Measurements from ENCODE around the gene TMEM253.

DNA sequence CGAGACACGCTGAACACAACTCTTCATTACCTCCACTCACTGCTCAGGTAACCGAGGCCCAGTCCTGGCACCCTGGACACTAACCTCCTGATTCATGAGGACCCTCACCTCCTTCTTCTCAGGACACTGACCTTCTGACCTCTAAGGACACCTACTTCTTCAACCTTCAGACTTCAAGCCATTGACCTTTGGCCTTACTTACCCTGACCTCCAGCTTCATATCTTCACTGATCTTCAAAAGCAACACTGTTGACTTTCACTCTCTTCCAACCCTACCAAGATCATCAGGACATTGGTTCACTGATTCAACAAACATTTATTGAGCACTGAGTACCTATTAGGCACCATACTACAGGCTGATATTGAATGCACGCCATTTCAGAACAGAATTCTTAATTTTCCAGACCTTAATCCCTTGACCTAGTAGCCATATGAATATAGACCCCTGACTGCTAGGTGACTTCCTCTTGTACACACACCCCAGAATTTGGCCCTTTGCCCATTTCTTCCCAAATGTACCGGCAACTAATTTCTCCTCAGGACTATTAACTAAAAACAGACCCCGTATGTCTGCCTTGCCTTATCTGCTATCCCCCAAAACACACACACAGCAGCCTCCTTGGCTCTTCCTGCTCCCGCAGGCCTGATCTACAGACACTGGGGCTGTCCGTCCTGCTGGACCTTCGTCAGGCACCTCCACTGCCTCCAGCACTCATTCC is 25.0 kb upstream of the TMEM253 start:
- TF ChIP-seq HOXC10 (CRISPR knock-in tag; IDR thresholded peaks at IDR 0.05): no peak
- TF ChIP-seq ZNF704 (tag by site-specific recombination; IDR thresholded peaks at IDR 0.05): no peak
- no peak for TF ChIP-seq ZNF830 (tag by site-specific recombination; IDR thresholded peaks at IDR 0.05; ENCODE audit: low read depth)
- no peak for TF ChIP-seq CTCF (tag by site-specific recombination; IDR thresholded peaks at IDR 0.05)
- TF ChIP-seq HOXD13 (CRISPR knock-in tag; IDR thresholded peaks at IDR 0.05; ENCODE audit: borderline replicate concordance): no peak
- no peak for TF ChIP-seq ZNF529 (tag by site-specific recombination; IDR thresholded peaks at IDR 0.05; ENCODE audit: insufficient replicate concordance)
- no peak for TF ChIP-seq ZBTB49 (tag by site-specific recombination; IDR thresholded peaks at IDR 0.05; ENCODE audit: low read depth)
- no peak for TF ChIP-seq ZNF148 (tag by site-specific recombination; IDR thresholded peaks at IDR 0.05; ENCODE audit: borderline replicate concordance)
- TF ChIP-seq, protein P1, sequence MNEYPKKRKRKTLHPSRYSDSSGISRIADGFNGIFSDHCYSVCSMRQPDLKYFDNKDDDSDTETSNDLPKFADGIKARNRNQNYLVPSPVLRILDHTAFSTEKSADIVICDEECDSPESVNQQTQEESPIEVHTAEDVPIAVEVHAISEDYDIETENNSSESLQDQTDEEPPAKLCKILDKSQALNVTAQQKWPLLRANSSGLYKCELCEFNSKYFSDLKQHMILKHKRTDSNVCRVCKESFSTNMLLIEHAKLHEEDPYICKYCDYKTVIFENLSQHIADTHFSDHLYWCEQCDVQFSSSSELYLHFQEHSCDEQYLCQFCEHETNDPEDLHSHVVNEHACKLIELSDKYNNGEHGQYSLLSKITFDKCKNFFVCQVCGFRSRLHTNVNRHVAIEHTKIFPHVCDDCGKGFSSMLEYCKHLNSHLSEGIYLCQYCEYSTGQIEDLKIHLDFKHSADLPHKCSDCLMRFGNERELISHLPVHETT (tag by site-specific recombination; IDR thresholded peaks at IDR 0.05): no peak
- no peak for TF ChIP-seq ZNF777 (tag by site-specific recombination; IDR thresholded peaks at IDR 0.05; ENCODE audit: borderline replicate concordance)
- no peak for TF ChIP-seq KLF10 (tag by site-specific recombination; IDR thresholded peaks at IDR 0.05)

Data from HEK293 (cell line).